GM18907 (cell line): ENCODE data around the gene ZC3HAV1.
"Not testable (repeated sequence)": the region's sequence is repeated elsewhere in the genome, so short reads cannot be mapped to it uniquely, and the experiment has no call there.

Source experiments
- ATAC-seq: cut with Tn5 transposase; IDR thresholded peaks from one replicate; pipeline ENCODE4 v1.9.1; 2021; ENCODE audit warnings: mild to moderate bottlenecking, moderate library complexity; ENCODE audit not compliant: unreplicated experiment

ZC3HAV1 gene

DNA sequence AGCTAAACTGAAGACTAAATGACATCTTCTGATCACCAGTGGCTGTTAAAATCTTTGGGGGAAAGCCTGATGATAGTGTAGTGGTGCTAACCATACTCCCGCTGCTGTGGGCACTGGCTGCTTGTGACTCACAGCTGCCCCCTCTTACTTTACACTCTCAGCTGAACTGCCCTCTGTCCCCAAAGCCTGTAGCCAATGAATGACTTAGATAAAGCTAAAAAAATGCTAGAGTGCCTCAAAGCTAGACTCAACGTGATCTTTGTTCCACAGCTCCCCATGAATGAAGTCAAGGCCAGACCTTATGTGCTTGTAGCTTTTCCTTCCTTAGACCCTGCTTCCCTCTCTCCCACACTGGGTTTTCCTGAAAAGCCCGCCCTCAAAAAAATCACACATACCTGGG lies 80.2 kb downstream of the ZC3HAV1 start:
- no peak for ATAC-seq

DNA sequence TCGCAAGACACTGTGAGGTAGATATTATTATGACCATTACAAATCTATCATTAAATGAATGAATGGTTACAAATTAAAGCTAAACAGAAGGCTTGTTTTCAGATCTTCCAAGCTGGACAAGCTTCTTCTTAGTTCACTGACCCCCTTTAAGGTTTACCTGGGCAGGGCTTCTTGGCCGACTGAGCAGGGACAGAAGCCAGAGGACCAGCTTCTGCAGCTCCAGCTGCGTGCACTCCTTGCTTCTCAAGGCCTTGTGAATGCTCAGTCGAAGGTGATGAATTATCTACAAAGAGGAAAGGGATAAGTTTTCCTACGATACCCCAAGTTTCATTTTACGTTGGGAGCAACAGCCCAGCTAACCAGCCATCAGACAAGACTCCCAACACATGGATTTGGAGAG lies 83.0 kb downstream of the ZC3HAV1 start:
- ATAC-seq: no peak

DNA sequence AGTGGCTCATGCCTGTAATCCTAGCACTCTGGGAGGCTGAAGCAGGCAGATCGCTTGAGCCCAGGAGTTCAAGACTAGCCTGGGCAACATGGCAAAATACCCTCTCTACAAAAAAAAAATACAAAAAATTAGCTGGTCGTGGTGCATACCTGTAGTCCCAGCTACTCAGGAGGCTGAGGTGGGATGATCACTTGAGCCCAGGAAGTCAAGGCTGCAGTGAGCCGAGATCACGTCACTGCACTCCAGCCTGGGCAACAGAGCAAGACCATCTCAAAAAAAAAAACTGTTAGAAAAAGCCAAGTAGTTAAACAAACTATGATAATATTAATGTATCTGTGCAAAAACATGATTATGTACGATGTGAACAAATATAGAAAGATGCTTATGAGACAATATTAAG lies 83.7 kb downstream of the ZC3HAV1 start:
- not testable (repeated sequence) for ATAC-seq

DNA sequence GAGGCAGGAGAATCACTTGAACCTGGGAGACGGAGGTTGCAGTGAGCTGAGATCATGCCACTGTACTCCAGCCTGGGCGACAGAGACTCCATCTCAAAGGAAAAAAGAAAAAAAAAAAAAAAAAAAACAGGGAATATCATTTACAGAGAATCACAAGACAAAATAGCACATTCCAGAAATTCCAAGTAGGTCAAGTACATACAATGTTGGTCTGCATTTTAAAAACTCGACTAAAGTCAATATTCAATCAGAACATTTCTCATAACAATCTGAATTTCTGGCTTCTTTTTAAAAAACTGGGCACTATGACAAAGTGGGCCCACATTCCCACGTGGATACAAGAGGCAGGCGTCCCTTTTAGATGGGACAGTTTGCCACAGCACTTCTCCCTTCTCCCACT lies 86.4 kb downstream of the ZC3HAV1 start:
- no peak for ATAC-seq

DNA sequence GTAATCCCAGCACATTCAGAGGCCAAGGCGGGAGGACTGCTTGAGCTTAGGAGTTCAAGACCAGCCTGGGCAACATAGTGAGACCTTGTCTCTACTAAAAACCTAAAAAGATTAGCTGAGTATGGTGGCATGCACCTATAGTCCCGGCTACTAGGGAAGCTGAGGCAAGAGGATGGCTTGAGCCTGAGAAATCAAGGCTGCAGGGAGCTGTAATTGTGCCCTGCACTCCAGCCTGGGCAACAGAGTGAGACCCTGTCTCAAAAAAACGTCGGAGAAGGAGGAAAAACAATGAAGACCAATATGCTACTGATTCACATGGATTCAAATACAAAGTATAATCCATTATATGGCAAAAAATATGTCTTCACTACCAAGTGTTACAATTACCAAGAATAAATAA lies 87.2 kb downstream of the ZC3HAV1 start:
- no peak for ATAC-seq

DNA sequence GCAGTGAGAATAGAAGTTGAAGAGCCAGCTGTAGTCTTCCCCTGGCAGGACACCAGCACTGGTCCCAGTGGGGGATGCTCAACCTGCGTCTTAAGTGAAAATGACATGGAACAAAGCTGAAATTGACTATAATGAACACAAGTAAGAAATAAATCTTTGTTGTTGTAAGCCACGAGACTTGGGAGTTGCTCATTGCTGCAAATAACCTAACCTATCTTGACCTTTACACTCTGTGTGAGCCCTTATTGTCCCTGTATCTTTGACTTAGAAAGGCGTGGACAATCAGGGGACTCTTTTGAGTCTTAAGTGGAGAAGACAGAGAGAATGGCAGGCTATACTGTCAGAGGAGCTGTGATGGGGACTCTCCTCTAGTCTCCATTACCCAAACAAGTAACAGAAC lies 90.6 kb downstream of the ZC3HAV1 start:
- no peak for ATAC-seq

DNA sequence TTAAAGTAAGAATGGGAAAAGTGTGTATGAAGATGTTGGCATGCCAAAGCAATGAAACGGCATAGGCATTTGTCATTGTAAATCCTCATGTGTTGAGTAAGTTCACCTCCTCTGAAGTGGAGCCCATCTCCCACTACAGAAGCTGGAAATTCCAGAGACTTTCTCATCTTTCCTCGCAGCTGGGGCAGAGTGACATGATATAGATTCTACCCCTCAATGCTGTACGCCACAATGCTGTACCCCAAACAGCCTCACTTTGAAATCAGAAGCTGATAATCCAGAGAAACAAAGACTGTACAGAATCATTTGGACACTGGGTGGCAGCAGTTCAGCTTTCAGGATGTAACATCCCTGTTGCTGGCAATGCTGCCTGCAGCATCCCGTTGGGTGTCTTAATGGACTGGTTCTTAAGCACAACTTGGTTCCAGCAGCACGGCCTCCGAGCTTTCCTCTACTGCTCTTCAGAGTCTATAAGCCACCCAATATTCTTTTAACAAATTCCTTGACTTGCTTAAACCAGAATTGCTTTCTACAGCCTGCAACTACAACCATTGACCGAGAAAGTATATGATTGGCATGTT lies 92.5 kb downstream of the ZC3HAV1 start:
- peak; percentile 90 for ATAC-seq

DNA sequence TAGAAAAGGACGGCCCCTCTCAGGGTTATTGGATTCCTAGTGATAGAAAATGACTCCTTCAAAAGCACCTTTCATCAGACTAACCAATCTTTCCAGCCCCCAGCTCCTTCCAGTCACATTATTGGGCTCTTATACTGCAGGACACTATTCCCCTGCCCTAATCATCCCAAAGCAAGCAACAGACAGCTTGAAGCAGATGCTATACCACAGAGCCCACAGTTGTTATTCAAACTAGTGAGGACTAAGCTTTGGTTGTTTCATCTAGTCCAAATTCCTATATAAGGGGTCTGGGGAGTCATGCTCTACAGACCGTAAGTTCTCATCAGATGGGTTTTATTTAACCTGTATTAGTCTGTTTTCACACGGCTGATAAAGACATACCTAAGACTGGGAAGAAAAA lies 98.1 kb downstream of the ZC3HAV1 start:
- ATAC-seq: no peak

DNA sequence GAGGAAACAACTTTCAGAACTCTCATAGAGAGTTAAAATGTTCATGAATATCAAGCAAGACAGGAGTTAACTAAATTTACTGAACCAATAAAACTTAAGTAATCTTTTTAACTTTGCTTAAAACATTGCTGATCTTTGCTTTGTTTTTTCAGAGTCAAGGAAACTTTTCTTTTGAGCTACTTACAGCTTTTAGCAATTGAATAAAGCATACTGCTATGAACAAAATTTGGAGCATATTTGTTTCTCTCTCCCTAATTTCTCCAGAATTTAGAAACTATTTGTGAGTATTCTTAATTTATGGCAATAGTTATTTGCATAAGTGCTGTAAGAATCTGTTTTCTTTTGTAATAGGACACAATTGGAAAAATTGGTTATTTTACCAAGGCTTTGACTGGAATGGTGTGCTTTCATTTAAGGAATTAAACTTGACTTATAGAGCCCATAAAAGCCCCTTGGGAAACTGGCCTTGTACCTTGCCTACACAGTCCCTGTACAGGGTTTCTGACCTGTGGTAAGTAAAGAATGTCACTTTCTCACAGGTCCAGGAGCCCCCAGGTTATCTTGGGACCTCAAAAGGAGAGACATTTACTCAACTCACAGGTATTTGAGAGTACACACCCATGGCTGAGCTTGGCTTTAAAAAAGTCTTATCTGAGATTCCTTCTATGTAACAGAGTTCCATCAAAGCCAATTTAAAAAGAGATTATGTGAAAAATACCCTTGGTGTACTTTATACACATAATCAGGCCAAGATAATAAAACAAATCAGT lies 105.0 kb downstream of the ZC3HAV1 start:
- ATAC-seq: no peak

DNA sequence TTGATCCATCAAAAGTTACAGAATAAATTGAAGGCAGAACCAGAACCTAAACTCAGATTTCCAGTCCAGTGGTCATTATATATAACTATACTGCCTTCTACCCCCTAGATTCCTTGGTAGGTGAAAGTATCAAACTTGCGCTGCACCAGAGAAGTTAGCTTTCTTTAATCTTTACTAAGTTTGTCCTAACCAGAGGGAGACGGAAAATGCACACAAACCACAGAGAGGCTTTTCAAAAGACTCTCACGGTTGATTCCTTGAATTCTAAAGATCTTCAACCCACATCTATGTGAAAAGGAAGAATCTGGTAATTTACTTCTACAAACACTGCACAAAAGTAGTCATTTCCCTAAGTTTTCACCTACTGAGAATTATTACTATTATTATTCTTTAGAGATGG lies 110.1 kb downstream of the ZC3HAV1 start:
- no peak for ATAC-seq
